HCT116 (cell line): ENCODE data around the gene LRRTM4. TPM values are rescaled to one million over a fixed set of nuclear protein-coding genes. Genes with fewer than 3 reads are reported as not detected.

ENCODE experiments used
- ATAC-seq: fragments of 200-7000 bp; cut with Tn5 transposase; 2 replicates; pipeline ENCODE4 v1.9.1; 2020; ENCODE audit warnings: mild to moderate bottlenecking, moderate library complexity
- BruUV-seq: library from RNA; stranded (reverse); fragments of 400-500 nt; replicated peaks from 2 replicates; lab custom pipeline; 2021; lab: Mats Ljungman, UMichigan
- CTCF ChIA-PET: fragments of 300-600 bp; sonication (Branson Sonifier 250); formaldehyde crosslinking; loops from one replicate; lab custom pipeline; 2021; ENCODE audit warnings: antibody characterized with exemption; lab: Charles Lee
- POLR2A ChIA-PET: fragments of 300-600, 350-600 bp; sonication (Branson Sonifier 250); formaldehyde crosslinking; loops from one replicate; lab custom pipeline; 2021; ENCODE audit warnings: antibody characterized with exemption; lab: Charles Lee
- RAD21 ChIA-PET, 2 experiments: fragments of 300-600 bp; sonication (Branson Sonifier 250); formaldehyde crosslinking; loops; one replicate each; lab custom pipeline; 2023; ENCODE audit warnings: low total read pairs in 2 of 2; ENCODE audit not compliant: uncharacterized antibody in 2 of 2, unreplicated experiment in 2 of 2, low non-redundant PET in 1 of 2; lab: Charles Lee
- DNase-seq: peaks from one replicate; pipeline ENCODE4 v3.0.0-alpha.2; 2010; ENCODE audit warnings: low read depth, low spot score
- H2AFZ ChIP-seq: fragments of 200-600 bp; shearing (Covaris generic), sonication (generic); 2 replicates; pipeline ENCODE4 v1.6.1; 2017; ENCODE audit warnings: low read depth, mixed run types, mixed read lengths, antibody characterized with exemption, low read length; ENCODE audit not compliant: poor library complexity, severe bottlenecking
- H3K27ac ChIP-seq: 2 replicates; pipeline ENCODE4 v1.5.1; 2012; ENCODE audit warnings: low read depth, low read length
- H3K27me3 ChIP-seq: fragments of 200-600 bp; sonication (generic); 2 replicates; pipeline ENCODE4 v1.6.1; 2016; ENCODE audit warnings: mixed run types, low read length, mixed read lengths; ENCODE audit not compliant: insufficient read depth
- H3K36me3 ChIP-seq, 2 experiments: fragments of 200-500 bp in 1 of 2; fragments of 200-600 bp in 1 of 2; sonication (Bioruptor generic) in 1 of 2; sonication (generic) in 1 of 2; 2 replicates each; pipeline versions ENCODE4 v1.5.1 to v1.6.1; 2014 to 2016; ENCODE audit warnings: low read length in 2 of 2, inconsistent platforms in 1 of 2, mixed read lengths in 1 of 2, mixed run types in 1 of 2; ENCODE audit not compliant: insufficient read depth in 2 of 2, control insufficient read depth in 1 of 2
- H3K4me1 ChIP-seq, 2 experiments: fragments of 200-600 bp in 1 of 2; sonication (generic) in 1 of 2; 2 replicates each; pipeline versions ENCODE4 v1.5.1 to v1.6.1; 2012 to 2017; ENCODE audit warnings: low read length in 2 of 2, inconsistent platforms in 1 of 2, mild to moderate bottlenecking in 1 of 2, mixed read lengths in 1 of 2, mixed run types in 1 of 2, moderate library complexity in 1 of 2; ENCODE audit not compliant: insufficient read depth in 2 of 2, control insufficient read depth in 1 of 2
- H3K4me2 ChIP-seq: fragments of 200-600 bp; sonication (generic); 2 replicates; pipeline ENCODE4 v1.6.1; 2017; ENCODE audit warnings: mixed run types, low read length, mixed read lengths
- H3K4me3 ChIP-seq, 2 experiments: fragments of 200-600 bp in 1 of 2; sonication (generic) in 1 of 2; replicated peaks in 1 of 2; 2 replicates each; pipeline ENCODE4 v1.5.1; 2011 to 2016; ENCODE audit warnings: low read length in 2 of 2, control low read depth in 1 of 2, low read depth in 1 of 2, mild to moderate bottlenecking in 1 of 2, mixed read lengths in 1 of 2, mixed run types in 1 of 2
- H3K79me2 ChIP-seq: fragments of 200-600 bp; sonication (generic); 2 replicates; pipeline ENCODE4 v1.6.1; 2017; ENCODE audit warnings: mild to moderate bottlenecking, mixed run types, low read length, moderate library complexity, mixed read lengths; ENCODE audit not compliant: insufficient read depth
- H3K9ac ChIP-seq: fragments of 200-600 bp; sonication (generic); 2 replicates; pipeline ENCODE4 v1.6.1; 2016; ENCODE audit warnings: low read length, mixed read lengths
- H3K9me2 ChIP-seq: fragments of 200-600 bp; sonication (generic), shearing (Covaris generic); 2 replicates; pipeline ENCODE4 v1.6.1; 2017; ENCODE audit warnings: mixed run types, mild to moderate bottlenecking, moderate library complexity; ENCODE audit not compliant: insufficient read depth
- H3K9me3 ChIP-seq, 2 experiments: fragments of 200-500 bp in 1 of 2; fragments of 200-600 bp in 1 of 2; sonication (Bioruptor generic) in 1 of 2; sonication (generic) in 1 of 2; 2 replicates each; pipeline ENCODE4 v1.6.1; 2014 to 2017; ENCODE audit warnings: low read length in 2 of 2, mixed read lengths in 2 of 2, inconsistent platforms in 1 of 2, low read depth in 1 of 2, mild to moderate bottlenecking in 1 of 2, mixed run types in 1 of 2, moderate library complexity in 1 of 2; ENCODE audit not compliant: control insufficient read depth in 1 of 2, insufficient read depth in 1 of 2
- H4K20me1 ChIP-seq: fragments of 200-600 bp; sonication (generic), shearing (Covaris generic); 2 replicates; pipeline ENCODE4 v1.6.1; 2017; ENCODE audit warnings: mixed run types, mild to moderate bottlenecking, moderate library complexity; ENCODE audit not compliant: insufficient read depth
- CTCF ChIP-seq, 3 experiments: fragments of 200-600 bp in 1 of 3; sonication (generic) in 1 of 3; IDR thresholded peaks in 2 of 3; conservative IDR thresholded peaks in 1 of 3; 2 replicates each; pipeline ENCODE4 v1.5.1; 2012 to 2017; ENCODE audit warnings: low read depth in 2 of 3, low read length in 2 of 3, antibody characterized with exemption in 1 of 3, borderline replicate concordance in 1 of 3, control low read depth in 1 of 3, mild to moderate bottlenecking in 1 of 3, mixed read lengths in 1 of 3, mixed run types in 1 of 3, moderate library complexity in 1 of 3; ENCODE audit not compliant: insufficient read depth in 1 of 3
- EGR1 ChIP-seq: IDR thresholded peaks from 2 replicates; pipeline ENCODE4 v1.6.1; 2012; ENCODE audit warnings: low read depth
- ELF1 ChIP-seq: IDR thresholded peaks from 2 replicates; pipeline ENCODE4 v1.6.1; 2012; ENCODE audit warnings: low read depth, borderline replicate concordance
- JUND ChIP-seq: IDR thresholded peaks from 2 replicates; pipeline ENCODE4 v1.6.1; 2012
- POLR2AphosphoS5 ChIP-seq: IDR thresholded peaks from 2 replicates; pipeline ENCODE4 v1.6.1; 2011; ENCODE audit warnings: mild to moderate bottlenecking, low read depth, low read length, moderate library complexity
- RAD21 ChIP-seq: IDR thresholded peaks from 2 replicates; pipeline ENCODE4 v1.6.1; 2012; ENCODE audit warnings: low read depth, mild to moderate bottlenecking
- SIN3A ChIP-seq: IDR thresholded peaks from 2 replicates; pipeline ENCODE4 v1.6.1; 2012; ENCODE audit warnings: low read depth
- TCF7L2 ChIP-seq: IDR thresholded peaks from 2 replicates; pipeline ENCODE4 v1.7.0; 2011; ENCODE audit warnings: borderline replicate concordance, inconsistent platforms; ENCODE audit not compliant: insufficient read depth, insufficient read length; ENCODE audit errors: extremely low read depth
- YY1 ChIP-seq: IDR thresholded peaks from 2 replicates; pipeline ENCODE4 v1.6.1; 2011; ENCODE audit warnings: low read length, low read depth, moderate library complexity, mild to moderate bottlenecking; ENCODE audit not compliant: insufficient replicate concordance; ENCODE audit errors: extremely low read depth
- ZBTB33 ChIP-seq: IDR thresholded peaks from 2 replicates; pipeline ENCODE4 v1.6.1; 2011; ENCODE audit warnings: mild to moderate bottlenecking, low read length, moderate library complexity; ENCODE audit not compliant: insufficient replicate concordance; ENCODE audit errors: extremely low read depth
- intact Hi-C: fragments of 100-400 bp; cut with micrococcal nuclease; formaldehyde crosslinking; loops from 2 replicates; pipeline ENCODE4 v1.10.0; 2022
- total RNA-seq: library from RNA; stranded (reverse); gene quantifications from one replicate; pipeline ENCODE4 v1.2.1, GENCODE V29; 2021; ENCODE audit not compliant: unreplicated experiment

Gene LRRTM4
- total RNA-seq, 1 experiment from 2014 or later, result 0.25 TPM

DNA sequence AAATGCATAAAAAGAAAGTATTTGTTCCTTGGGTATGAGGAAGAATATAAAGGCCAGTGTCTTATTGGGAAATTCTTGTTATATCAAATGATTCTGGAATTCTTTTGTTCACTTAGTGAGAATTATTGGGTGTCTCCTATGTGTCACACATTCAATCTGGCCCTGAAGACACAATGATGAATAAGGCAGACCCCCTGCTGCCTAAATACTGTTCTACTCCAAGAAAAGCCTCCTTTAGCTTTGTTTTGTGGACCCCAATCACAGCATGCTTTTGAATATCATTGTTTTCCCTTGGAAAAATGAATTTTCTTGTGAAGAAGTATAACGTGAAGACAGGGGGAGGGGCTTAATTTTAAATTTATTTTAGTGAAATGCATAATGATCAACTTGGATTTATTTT is 682.4 kb downstream of the LRRTM4 start:
- ChIA-PET RAD21 (no interaction called here), CTCF (no interaction called here)
- BruUV-seq, result no TSS peak
- no peaks in the 10 kb centered on the region for H3K27me3 ChIP-seq
- no peaks in the 10 kb centered on the region for H4K20me1 ChIP-seq
- H3K79me2 ChIP-seq, result no peaks in the 10 kb centered on the region
- no peak overlapping the region for H2AFZ ChIP-seq
- ATAC-seq (no peak), DNase-seq (no peak)
- H3K36me3 ChIP-seq, result no peaks in the 10 kb centered on the region
- H3K27ac ChIP-seq, result no peak overlapping the region
- H3K9ac ChIP-seq, result no peak overlapping the region
- no peak overlapping the region for H3K4me3 ChIP-seq
- TF ChIP-seq ELF1, result no peak
- TF ChIP-seq JUND, result no peak
- TF ChIP-seq SIN3A, result no peak
- no peak for TF ChIP-seq TCF7L2
- no peak for TF ChIP-seq CTCF (IDR thresholded peaks at IDR 0.05 in 2 of 3, conservative IDR thresholded peaks at IDR 0.05 in 1 of 3; ENCODE audit: borderline replicate concordance in 1 of 3, insufficient read depth in 1 of 3, low read depth in 2 of 3, low read length in 2 of 3)
- TF ChIP-seq YY1, result no peak
- no peak for TF ChIP-seq RAD21
- TF ChIP-seq ZBTB33, result no peak
- TF ChIP-seq EGR1, result no peak
- TF ChIP-seq POLR2AphosphoS5, result no peak
- TF ChIP-seq, all 23 proteins: peak for 0
- intact Hi-C loops, result no loop called here
- POLR2A ChIA-PET, result no interaction called here
- no peak overlapping the region for H3K4me2 ChIP-seq
- peaks cover 0 to 8% of the 10 kb centered on the region in 2 experiments; a peak in 2 of 4 replicates for H3K9me3 ChIP-seq
- H3K9me2 ChIP-seq, result no peaks in the 10 kb centered on the region
- no peaks in the 10 kb centered on the region for H3K4me1 ChIP-seq
